SU-DHL-6 (cell line): Measurements from ENCODE around the gene PTGES.

Experiments
- H2AFZ ChIP-seq: fragments of 200-600 bp; sonication (generic); 2 replicates; pipeline ENCODE4 v1.6.1; 2014; ENCODE audit warnings: low read depth, mild to moderate bottlenecking, moderate library complexity, mixed read lengths, antibody characterized with exemption, low read length; ENCODE audit not compliant: severe bottlenecking
- H3F3A ChIP-seq: fragments of 200-600 bp; shearing (Covaris generic); 2 replicates; pipeline ENCODE4 v1.6.0; 2016; ENCODE audit warnings: antibody characterized with exemption, mild to moderate bottlenecking; ENCODE audit not compliant: insufficient read depth
- H3K27ac ChIP-seq: fragments of 200-600 bp; sonication (generic); 2 replicates; pipeline ENCODE4 v1.5.1; 2016; ENCODE audit warnings: low read depth, mild to moderate bottlenecking, low read length, moderate library complexity, mixed read lengths
- H3K27me3 ChIP-seq: fragments of 200-600 bp; sonication (generic), shearing (Covaris generic); 2 replicates; pipeline ENCODE4 v1.6.0; 2014; ENCODE audit warnings: mild to moderate bottlenecking, low read length
- H3K36me3 ChIP-seq: fragments of 200-600 bp; sonication (generic); 2 replicates; pipeline ENCODE4 v1.6.1; 2014; ENCODE audit warnings: mild to moderate bottlenecking, low read length, mixed read lengths
- H3K4me2 ChIP-seq: fragments of 300-600, 200-600 bp; shearing (Covaris generic), sonication (generic); 2 replicates; pipeline ENCODE4 v1.6.0; 2014; ENCODE audit warnings: low read length, low read depth, mild to moderate bottlenecking; ENCODE audit not compliant: poor library complexity, severe bottlenecking
- H3K4me3 ChIP-seq: fragments of 200-600 bp; sonication (generic); 2 replicates; pipeline ENCODE4 v1.5.1; 2014; ENCODE audit warnings: antibody characterized with exemption, low read length, mild to moderate bottlenecking, mixed read lengths; ENCODE audit not compliant: insufficient read depth, poor library complexity, severe bottlenecking
- H3K79me2 ChIP-seq: fragments of 200-600 bp; sonication (generic); 2 replicates; pipeline ENCODE4 v1.6.1; 2014; ENCODE audit warnings: mild to moderate bottlenecking, low read length, moderate library complexity; ENCODE audit not compliant: insufficient read depth
- H3K9ac ChIP-seq: fragments of 200-600 bp; sonication (generic); 2 replicates; pipeline ENCODE4 v1.7.0; 2014; ENCODE audit warnings: mild to moderate bottlenecking, low read length
- H3K9me2 ChIP-seq: fragments of 200-600 bp; sonication (generic); replicated peaks from 2 replicates; pipeline ENCODE4 v1.6.1; 2014; ENCODE audit warnings: low read length; ENCODE audit not compliant: insufficient read depth
- H3K9me3 ChIP-seq: fragments of 200-600 bp; sonication (generic); 2 replicates; pipeline ENCODE4 v1.6.1; 2014; ENCODE audit warnings: low read length, mixed read lengths; ENCODE audit not compliant: insufficient read depth
- H4K20me1 ChIP-seq: fragments of 200-600 bp; sonication (generic); 2 replicates; pipeline ENCODE4 v1.6.1; 2014; ENCODE audit warnings: low read depth, mild to moderate bottlenecking, antibody characterized with exemption, low read length, moderate library complexity, mixed read lengths
- CTCF ChIP-seq: fragments of 200-600 bp; sonication (generic); IDR thresholded peaks from one replicate; pipeline ENCODE4 v1.5.1; 2017; ENCODE audit warnings: antibody characterized with exemption, mild to moderate bottlenecking, low read length, moderate library complexity; ENCODE audit not compliant: insufficient read depth, poor library complexity, severe bottlenecking
- EZH2phosphoT487 ChIP-seq: fragments of 200-600 bp; sonication (generic), shearing (Covaris generic); conservative IDR thresholded peaks from 2 replicates; pipeline ENCODE4 v1.6.1; 2018; ENCODE audit warnings: mild to moderate bottlenecking, antibody characterized with exemption, low read length, moderate library complexity, mixed read lengths

Gene PTGES

GRCh38 chr9:129722913-129723312, 29.9 kb downstream of the PTGES start:
- H3K36me3 ChIP-seq: no peaks in the 10 kb centered on the region
- TF ChIP-seq CTCF (no peak), EZH2phosphoT487 (no peak)
- H3K4me3 ChIP-seq: no peak overlapping the region
- no peaks in the 10 kb centered on the region for H3K79me2 ChIP-seq
- no peaks in the 10 kb centered on the region for H4K20me1 ChIP-seq
- no peak overlapping the region for H2AFZ ChIP-seq
- no peaks in the 10 kb centered on the region for H3K9me3 ChIP-seq
- no peaks in the 10 kb centered on the region for H3K9me2 ChIP-seq
- no peaks in the 10 kb centered on the region for H3K27me3 ChIP-seq
- H3K27ac ChIP-seq: no peak overlapping the region
- no peaks in the 10 kb centered on the region for H3F3A ChIP-seq
- H3K4me2 ChIP-seq: no peak overlapping the region
- no peak overlapping the region for H3K9ac ChIP-seq

- H3K4me2 ChIP-seq: no peak overlapping the region
- no peaks in the 10 kb centered on the region for H3K27me3 ChIP-seq
- H2AFZ ChIP-seq: no peak overlapping the region
- no peak for TF ChIP-seq EZH2phosphoT487
- no peak for TF ChIP-seq CTCF
- H3K9ac ChIP-seq: no peak overlapping the region
- H3K36me3 ChIP-seq: no peaks in the 10 kb centered on the region
- no peak overlapping the region for H3K27ac ChIP-seq
- H3F3A ChIP-seq: no peaks in the 10 kb centered on the region
- no peaks in the 10 kb centered on the region for H4K20me1 ChIP-seq
- no peaks in the 10 kb centered on the region for H3K9me3 ChIP-seq
- H3K9me2 ChIP-seq: no peaks in the 10 kb centered on the region
- H3K79me2 ChIP-seq: no peaks in the 10 kb centered on the region
- no peak overlapping the region for H3K4me3 ChIP-seq
Measured at GRCh38 chr9:129720865-129721545, 31.8 kb downstream of the PTGES start.

- H3K4me2 ChIP-seq: no peak overlapping the region
- H3K9me2 ChIP-seq: no peaks in the 10 kb centered on the region
- H3F3A ChIP-seq: no peaks in the 10 kb centered on the region
- H3K27ac ChIP-seq: no peak overlapping the region
- H3K4me3 ChIP-seq: no peak overlapping the region
- H3K27me3 ChIP-seq: no peaks in the 10 kb centered on the region
- H3K36me3 ChIP-seq: no peaks in the 10 kb centered on the region
- TF ChIP-seq CTCF (no peak), EZH2phosphoT487 (no peak)
- no peaks in the 10 kb centered on the region for H3K9me3 ChIP-seq
- H2AFZ ChIP-seq: no peak overlapping the region
- no peaks in the 10 kb centered on the region for H4K20me1 ChIP-seq
- H3K79me2 ChIP-seq: no peaks in the 10 kb centered on the region
- no peak overlapping the region for H3K9ac ChIP-seq
Measured at GRCh38 chr9:129720181-129720864, 32.5 kb downstream of the PTGES start.
